GM12873 (cell line): ENCODE measurements around the gene NUDT1.

ENCODE experiments used
- CTCF ChIP-seq: IDR thresholded peaks from 2 replicates; pipeline ENCODE4 v1.5.1; 2012; ENCODE audit warnings: low read depth, mild to moderate bottlenecking, moderate library complexity, low read length, control low read depth; ENCODE audit not compliant: insufficient read depth; ENCODE audit errors: missing control alignments

The NUDT1 gene

GRCh38 chr7:2266911-2267310, 24.9 kb downstream of the NUDT1 start:
- no peak for TF ChIP-seq CTCF

- TF ChIP-seq CTCF: no peak
These were observed 28.0 kb downstream of the NUDT1 start for GRCh38 chr7:2269991-2270460.

DNA sequence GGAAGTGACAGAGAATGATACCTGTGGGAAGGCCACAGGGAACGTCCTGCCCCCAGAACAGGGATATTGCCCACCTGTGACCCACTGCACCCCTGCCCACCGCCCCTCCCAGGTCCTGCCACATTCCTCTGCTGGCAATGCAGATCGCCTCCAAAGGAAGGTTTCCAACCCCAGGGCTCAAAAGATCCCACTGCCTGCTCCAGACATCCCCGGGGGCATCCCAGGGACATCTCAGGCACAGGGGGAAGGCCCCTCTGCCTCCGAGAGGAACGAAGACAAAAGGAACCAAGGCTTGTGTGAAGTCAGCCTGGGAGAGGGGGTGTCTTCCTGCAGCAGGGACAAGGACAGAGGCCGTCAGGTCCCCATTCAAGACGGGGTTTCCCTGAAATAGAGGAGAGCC, 28.5 kb downstream of the NUDT1 start:
- TF ChIP-seq CTCF: no peak

DNA sequence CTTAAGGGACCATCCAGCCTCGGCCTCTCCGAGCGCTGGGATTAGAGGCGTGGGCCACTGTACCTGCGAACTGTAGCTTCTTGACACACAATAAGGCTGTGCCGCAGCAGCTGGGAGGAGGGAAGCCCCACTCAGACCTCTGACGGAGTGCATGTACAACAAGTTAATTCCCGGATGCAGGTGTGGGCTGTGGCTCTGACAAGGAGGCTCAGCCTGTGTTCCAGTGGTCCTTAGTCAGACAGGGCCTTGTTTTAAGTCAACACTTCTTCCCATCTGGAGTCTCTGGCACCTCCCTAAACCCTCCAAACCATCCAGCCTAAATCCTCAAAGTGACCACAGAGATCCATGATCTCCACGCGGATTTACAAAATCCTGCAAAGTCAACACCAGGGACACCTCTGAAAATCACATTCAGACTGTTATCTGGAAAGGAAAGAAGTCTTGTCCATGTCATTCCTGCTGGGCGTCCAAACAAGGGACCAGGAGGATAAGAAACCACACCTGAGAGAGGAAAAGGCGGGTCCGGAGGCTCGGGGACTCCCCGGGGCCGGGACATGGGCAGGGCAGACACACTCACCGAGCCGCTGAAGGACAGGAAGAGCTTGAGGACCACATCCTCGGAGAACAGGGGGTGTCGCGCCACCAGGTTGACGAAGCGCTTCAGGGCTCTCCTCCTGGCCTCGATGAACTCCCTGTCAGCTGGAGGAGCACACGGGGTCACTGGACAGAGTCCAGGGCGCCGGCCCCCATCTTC, 29.4 kb downstream of the NUDT1 start:
- no peak for TF ChIP-seq CTCF

DNA sequence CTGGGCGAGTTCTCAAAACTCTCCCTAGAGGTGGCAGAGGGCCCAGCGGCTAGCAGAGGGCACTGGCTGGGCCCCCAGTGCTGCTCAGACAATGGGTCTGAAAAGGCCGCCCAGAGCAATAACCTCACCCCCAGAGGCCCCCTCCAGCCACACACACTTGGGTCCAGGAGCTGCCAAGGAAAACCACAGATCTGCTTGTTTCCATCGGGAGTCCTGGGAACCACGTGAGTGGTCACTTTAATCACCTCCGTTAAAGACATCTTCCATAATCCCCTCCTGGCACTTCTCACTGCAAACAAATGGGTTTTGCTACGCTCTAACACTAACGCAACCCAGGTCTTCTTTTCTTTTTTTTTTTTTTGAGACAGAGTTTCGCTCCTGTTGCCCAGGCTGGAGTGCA, 30.0 kb downstream of the NUDT1 start:
- no peak for TF ChIP-seq CTCF

DNA sequence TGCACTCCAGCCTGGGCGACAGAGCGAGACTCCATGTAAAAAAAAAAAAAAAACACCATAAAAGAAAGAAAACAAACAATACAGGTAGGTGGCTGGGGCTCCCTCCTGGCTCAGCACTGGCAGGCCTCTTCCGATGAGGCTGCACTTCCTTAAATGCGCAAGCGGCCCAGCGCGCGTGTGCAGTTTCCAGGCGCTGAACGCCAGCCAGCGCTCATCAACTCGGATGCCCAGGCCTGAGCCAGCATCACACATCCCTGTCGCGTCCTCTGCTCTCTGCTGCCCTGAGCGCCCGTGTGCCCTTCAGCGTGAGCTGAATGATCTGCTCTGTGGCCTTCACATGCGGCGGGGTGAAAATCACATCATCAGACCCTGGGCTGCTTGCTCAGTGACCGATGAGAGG, 31.8 kb downstream of the NUDT1 start:
- TF ChIP-seq CTCF: no peak

GRCh38 chr7:2274666-2275065, 32.6 kb downstream of the NUDT1 start:
- TF ChIP-seq CTCF: no peak

DNA sequence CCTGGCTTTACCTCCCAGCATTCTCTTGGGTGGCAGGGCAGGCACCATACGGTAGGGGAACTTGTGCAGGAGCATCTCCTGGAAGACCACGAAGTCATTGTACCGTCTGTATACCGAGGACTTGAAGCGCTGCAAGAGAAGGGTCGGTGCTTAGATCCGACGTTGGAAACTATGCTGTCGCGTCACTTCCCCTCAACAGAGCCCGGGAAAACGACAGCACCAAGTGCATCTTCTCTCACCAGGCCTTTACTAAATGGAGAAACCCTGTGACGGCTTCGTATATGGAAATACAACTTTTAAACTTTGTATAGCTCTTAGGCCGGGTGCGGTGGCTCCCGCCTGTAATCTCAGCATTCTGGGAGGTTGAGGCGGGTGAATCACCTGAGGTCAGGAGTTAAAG, 33.1 kb downstream of the NUDT1 start:
- no peak for TF ChIP-seq CTCF
